Trophoblast cell (in vitro differentiated cells and primary cell): ENCODE results near the gene FAM136A.

Source experiments
- DNase-seq, 2 donors: peaks; one replicate each; pipeline ENCODE4 v3.0.0-alpha.2; 2016
- H2AFZ ChIP-seq: 2 replicates; pipeline ENCODE4 v1.6.1; 2013; ENCODE audit warnings: low read length, moderate library complexity, mild to moderate bottlenecking; ENCODE audit not compliant: insufficient read depth, poor library complexity
- H2AK5ac ChIP-seq: 2 replicates; pipeline ENCODE4 v1.6.1; 2013; ENCODE audit warnings: mild to moderate bottlenecking, low read length
- H2BK120ac ChIP-seq: 2 replicates; pipeline ENCODE4 v1.6.1; 2013; ENCODE audit warnings: low read length, mild to moderate bottlenecking, moderate library complexity; ENCODE audit not compliant: insufficient read depth, poor library complexity
- H2BK12ac ChIP-seq: 2 replicates; pipeline ENCODE4 v1.6.1; 2013; ENCODE audit warnings: mild to moderate bottlenecking, low read length, moderate library complexity
- H2BK5ac ChIP-seq: 2 replicates; pipeline ENCODE4 v1.6.1; 2013; ENCODE audit warnings: low read length, low read depth, moderate library complexity, mild to moderate bottlenecking; ENCODE audit not compliant: poor library complexity
- H3K14ac ChIP-seq: 2 replicates; pipeline ENCODE4 v1.6.1; 2013; ENCODE audit warnings: mild to moderate bottlenecking, low read length
- H3K18ac ChIP-seq: 2 replicates; pipeline ENCODE4 v1.6.1; 2013; ENCODE audit warnings: mild to moderate bottlenecking, low read length
- H3K23ac ChIP-seq: 2 replicates; pipeline ENCODE4 v1.6.1; 2013; ENCODE audit warnings: low read length
- H3K27ac ChIP-seq: 2 replicates; pipeline ENCODE4 v1.5.1; 2013; ENCODE audit warnings: low read depth, mild to moderate bottlenecking, inconsistent platforms, low read length, moderate library complexity
- H3K27me3 ChIP-seq: 2 replicates; pipeline ENCODE4 v1.6.1; 2013; ENCODE audit warnings: inconsistent platforms, mild to moderate bottlenecking, low read length, moderate library complexity; ENCODE audit not compliant: insufficient read depth
- H3K36me3 ChIP-seq, 2 experiments: 1 replicate in 1 of 2; 2 replicates in 1 of 2; pipeline ENCODE4 v1.6.1; 2013; ENCODE audit warnings: low read length in 2 of 2, mild to moderate bottlenecking in 2 of 2, moderate library complexity in 1 of 2; ENCODE audit not compliant: insufficient read depth in 2 of 2, control insufficient read depth in 1 of 2
- H3K4ac ChIP-seq: 2 replicates; pipeline ENCODE4 v1.6.1; 2013; ENCODE audit warnings: low read depth, mild to moderate bottlenecking, low read length, moderate library complexity
- H3K4me1 ChIP-seq, 2 experiments: 1 replicate in 1 of 2; 2 replicates in 1 of 2; pipeline ENCODE4 v1.6.1; 2013; ENCODE audit warnings: low read length in 2 of 2, mild to moderate bottlenecking in 2 of 2, moderate library complexity in 1 of 2; ENCODE audit not compliant: insufficient read depth in 2 of 2, control insufficient read depth in 1 of 2
- H3K4me2 ChIP-seq: 2 replicates; pipeline ENCODE4 v1.6.1; 2013; ENCODE audit warnings: inconsistent platforms, mild to moderate bottlenecking, low read length, moderate library complexity
- H3K4me3 ChIP-seq: 2 replicates; pipeline ENCODE4 v1.5.1; 2013; ENCODE audit warnings: mild to moderate bottlenecking, low read depth, low read length, inconsistent platforms
- H3K79me1 ChIP-seq: one replicate; pipeline ENCODE4 v1.6.1; 2013; ENCODE audit warnings: low read length
- H3K79me2 ChIP-seq: 2 replicates; pipeline ENCODE4 v1.6.1; 2013; ENCODE audit warnings: low read length, mild to moderate bottlenecking; ENCODE audit not compliant: control insufficient read depth, insufficient read depth, poor library complexity
- H3K9ac ChIP-seq: 2 replicates; pipeline ENCODE4 v1.6.1; 2013; ENCODE audit warnings: mild to moderate bottlenecking, low read length
- H3K9me3 ChIP-seq: 2 replicates; pipeline ENCODE4 v1.6.1; 2013; ENCODE audit warnings: low read depth, mild to moderate bottlenecking, control low read depth, inconsistent platforms, low read length; ENCODE audit not compliant: insufficient read depth
- H4K12ac ChIP-seq: 2 replicates; pipeline ENCODE4 v1.6.1; 2013; ENCODE audit warnings: low read depth, mild to moderate bottlenecking, low read length, moderate library complexity
- H4K8ac ChIP-seq: 2 replicates; pipeline ENCODE4 v1.6.1; 2013; ENCODE audit warnings: low read depth, mild to moderate bottlenecking, low read length, moderate library complexity
- H4K91ac ChIP-seq: one replicate; pipeline ENCODE4 v1.6.1; 2013; ENCODE audit warnings: low read depth, mild to moderate bottlenecking, low read length, moderate library complexity
- WGBS: extraction: QIAGEN DNeasy Blood & Tissue Kit; methylation state at CpG from one replicate; pipeline ENCODE4 v1.1.7; 2013; ENCODE audit warnings: missing lambda C conversion rate; ENCODE audit not compliant: insufficient read length, insufficient coverage; ENCODE audit errors: extremely low coverage; 5-methylcytosine and 5-hydroxymethylcytosine counted together

FAM136A gene

DNA sequence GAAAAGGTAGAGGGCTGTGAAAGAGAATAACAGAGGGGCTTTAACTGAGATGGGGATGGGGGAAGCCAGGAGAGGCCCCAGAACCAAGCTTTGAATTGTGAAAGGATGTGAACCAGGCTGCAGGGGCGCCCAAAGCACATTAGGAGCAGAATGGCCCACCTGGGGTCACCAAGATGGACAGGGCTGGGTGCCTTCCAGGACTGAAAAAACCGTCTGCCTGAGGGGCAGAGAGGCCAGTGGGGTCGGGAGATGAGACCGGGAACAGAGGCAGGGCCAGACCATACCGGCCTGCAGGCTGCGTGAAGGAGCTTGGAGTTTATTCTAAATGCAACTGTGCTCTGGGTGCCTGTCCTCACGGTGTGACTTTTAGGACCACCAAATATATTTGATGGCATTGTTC, 29.1 kb upstream of the FAM136A start:
- no peak overlapping the region for H3K4ac ChIP-seq
- WGBS, result no CpG with 5 or more reads among the region's 7 CpGs
- H3K9me3 ChIP-seq, result no peaks in the 10 kb centered on the region
- no peak overlapping the region for H3K9ac ChIP-seq
- H4K12ac ChIP-seq, result no peak overlapping the region
- H3K4me3 ChIP-seq, result no peak overlapping the region
- H3K4me2 ChIP-seq, result no peak overlapping the region
- no peak overlapping the region for H2BK12ac ChIP-seq
- H4K91ac ChIP-seq, result no peak overlapping the region
- H3K23ac ChIP-seq, result no peak overlapping the region
- no peak overlapping the region for H2AK5ac ChIP-seq
- H3K18ac ChIP-seq, result no peak overlapping the region
- no peak overlapping the region for H2BK5ac ChIP-seq
- H3K36me3 ChIP-seq, result no peaks in the 10 kb centered on the region
- H3K27me3 ChIP-seq, result no peaks in the 10 kb centered on the region
- H2AFZ ChIP-seq, result no peak overlapping the region
- H4K8ac ChIP-seq, result no peak overlapping the region
- H3K14ac ChIP-seq, result no peak overlapping the region
- H3K79me2 ChIP-seq, result no peaks in the 10 kb centered on the region
- no peak for DNase-seq
- H3K4me1 ChIP-seq, result peaks cover 0 to 4% of the 10 kb centered on the region in 2 experiments
- no peaks in the 10 kb centered on the region for H3K79me1 ChIP-seq
- H2BK120ac ChIP-seq, result no peak overlapping the region
- no peak overlapping the region for H3K27ac ChIP-seq

DNA sequence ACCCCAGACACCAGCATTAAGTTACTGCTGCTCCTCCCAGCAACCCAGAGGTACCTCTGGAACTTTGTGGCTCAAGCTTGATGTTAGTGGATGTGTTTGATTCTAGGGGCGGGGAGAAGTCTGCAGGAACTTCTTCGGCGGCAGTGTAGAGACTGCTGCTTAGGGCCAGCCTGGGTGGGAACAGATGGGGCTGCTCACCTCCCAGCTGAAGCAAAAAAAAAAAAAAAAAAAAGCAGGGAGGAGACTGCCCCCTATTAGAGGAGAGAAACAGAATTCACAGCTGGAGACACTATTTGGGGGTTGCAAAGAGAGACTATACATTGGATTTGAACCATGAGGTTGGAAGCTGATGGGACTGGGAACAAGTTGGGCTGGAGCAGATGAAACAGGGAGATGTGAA, 28.6 kb upstream of the FAM136A start:
- Histone ChIP-seq H3K9ac (no peak overlapping the region), H2AK5ac (no peak overlapping the region), H4K91ac (no peak overlapping the region), H2BK5ac (no peak overlapping the region), H3K18ac (no peak overlapping the region), H3K23ac (no peak overlapping the region), H4K8ac (no peak overlapping the region), H3K9me3 (no peaks in the 10 kb centered on the region), H3K27me3 (no peaks in the 10 kb centered on the region), H4K12ac (no peak overlapping the region), H3K14ac (no peak overlapping the region), H3K4me2 (no peak overlapping the region), H3K79me1 (no peaks in the 10 kb centered on the region), H3K4me3 (no peak overlapping the region), H2BK120ac (no peak overlapping the region), H2BK12ac (no peak overlapping the region), H2AFZ (no peak overlapping the region), H3K4me1 (peaks cover 0 to 4% of the 10 kb centered on the region in 2 experiments), H3K27ac (no peak overlapping the region), H3K4ac (no peak overlapping the region), H3K79me2 (no peaks in the 10 kb centered on the region), H3K36me3 (no peaks in the 10 kb centered on the region)
- WGBS, result no CpG with 5 or more reads among the region's 3 CpGs
- DNase-seq, result no peak

DNA sequence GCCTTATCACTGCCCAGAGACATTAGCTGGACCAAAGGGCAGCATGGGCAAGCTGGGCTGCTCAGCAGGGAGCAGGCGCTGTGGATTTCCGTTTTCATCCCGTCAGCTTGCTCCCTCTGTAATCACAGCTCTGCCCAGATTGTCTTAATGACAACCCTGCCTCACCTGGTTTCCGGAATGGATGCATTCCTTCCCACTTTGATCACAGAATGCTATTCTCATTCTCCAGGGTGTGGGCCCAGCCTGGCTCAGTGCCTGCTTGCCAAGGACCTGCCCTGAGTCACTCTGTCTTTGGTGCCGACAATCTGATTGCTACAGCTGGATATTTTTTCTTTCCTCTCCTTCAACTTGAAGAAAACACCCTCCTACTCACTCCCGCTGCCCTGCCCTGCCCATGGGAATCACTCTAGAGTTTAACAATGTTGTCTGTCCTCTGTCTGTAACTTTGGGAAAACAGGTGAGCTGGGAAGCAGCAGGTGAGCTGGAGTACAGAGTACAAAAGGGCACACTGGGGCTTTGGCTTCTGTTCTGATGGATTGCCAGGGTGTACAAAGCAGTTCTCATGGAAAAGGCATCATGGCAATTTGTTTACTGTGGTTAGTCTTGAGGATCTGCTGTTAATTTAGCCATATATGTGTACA, 27.2 kb upstream of the FAM136A start:
- Histone ChIP-seq H3K27me3 (no peaks in the 10 kb centered on the region), H2AFZ (no peak overlapping the region), H3K79me1 (no peaks in the 10 kb centered on the region), H3K27ac (no peak overlapping the region), H3K14ac (no peak overlapping the region), H4K8ac (no peak overlapping the region), H3K4me3 (no peak overlapping the region), H3K79me2 (no peaks in the 10 kb centered on the region), H3K18ac (no peak overlapping the region), H2AK5ac (no peak overlapping the region), H2BK120ac (no peak overlapping the region), H3K9me3 (no peaks in the 10 kb centered on the region), H4K91ac (no peak overlapping the region), H3K36me3 (no peaks in the 10 kb centered on the region), H3K4ac (no peak overlapping the region), H3K4me2 (no peak overlapping the region), H3K23ac (no peak overlapping the region), H3K4me1 (peaks cover 0 to 4% of the 10 kb centered on the region in 2 experiments), H3K9ac (no peak overlapping the region), H4K12ac (no peak overlapping the region), H2BK5ac (no peak overlapping the region), H2BK12ac (no peak overlapping the region)
- WGBS, result no CpG with 5 or more reads among the region's 6 CpGs
- DNase-seq, result peak; percentile 83 to 89

DNA sequence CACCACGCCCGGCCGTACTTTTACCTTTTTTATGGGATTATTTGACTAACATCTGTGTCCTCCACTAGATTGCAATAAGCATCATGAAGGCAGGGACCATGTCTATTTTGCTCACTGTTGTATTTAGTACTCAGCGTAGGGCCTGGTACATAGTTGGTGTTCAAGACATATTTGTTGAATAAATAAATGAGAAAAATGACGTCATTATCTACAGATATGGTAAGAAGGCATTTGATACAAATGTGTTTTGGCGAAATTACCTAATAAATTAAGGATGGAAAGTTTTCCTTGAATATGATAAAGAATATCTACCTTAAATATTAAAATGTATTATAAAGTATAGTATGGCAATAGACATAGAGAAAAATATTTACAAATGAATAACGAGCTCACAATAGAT, 24.0 kb upstream of the FAM136A start:
- H3K14ac ChIP-seq, result no peak overlapping the region
- no peak overlapping the region for H2BK5ac ChIP-seq
- no peak overlapping the region for H2AK5ac ChIP-seq
- H3K79me1 ChIP-seq, result no peaks in the 10 kb centered on the region
- no peak overlapping the region for H4K12ac ChIP-seq
- H3K4me2 ChIP-seq, result no peak overlapping the region
- H3K9me3 ChIP-seq, result no peaks in the 10 kb centered on the region
- H3K18ac ChIP-seq, result no peak overlapping the region
- H3K4me1 ChIP-seq, result peaks cover 0 to 4% of the 10 kb centered on the region in 2 experiments
- no peak overlapping the region for H2AFZ ChIP-seq
- no peak overlapping the region for H2BK120ac ChIP-seq
- no peak overlapping the region for H3K4me3 ChIP-seq
- no peaks in the 10 kb centered on the region for H3K79me2 ChIP-seq
- H3K36me3 ChIP-seq, result no peaks in the 10 kb centered on the region
- no peak overlapping the region for H3K23ac ChIP-seq
- no peak overlapping the region for H3K27ac ChIP-seq
- no CpG with 5 or more reads among the region's 7 CpGs for WGBS
- H4K91ac ChIP-seq, result no peak overlapping the region
- H2BK12ac ChIP-seq, result no peak overlapping the region
- H3K9ac ChIP-seq, result no peak overlapping the region
- H4K8ac ChIP-seq, result no peak overlapping the region
- no peaks in the 10 kb centered on the region for H3K27me3 ChIP-seq
- no peak overlapping the region for H3K4ac ChIP-seq
- DNase-seq, result no peak
